Lower leg skin (tissue), 3 donors: ENCODE measurements around the gene CALY.

Experiments
- CTCF ChIP-seq, 3 donors: fragments of 450-650 bp; IDR thresholded peaks; one replicate each; pipeline ENCODE4 v1.5.1; 2016; ENCODE audit warnings: antibody characterized with exemption in 3 of 3, mild to moderate bottlenecking in 3 of 3, moderate library complexity in 2 of 3
- POLR2A ChIP-seq, 2 donors: fragments of 450-650 bp; IDR thresholded peaks; one replicate each; pipeline ENCODE4 v1.6.1; 2016 to 2017; ENCODE audit warnings: antibody characterized with exemption in 2 of 2, mild to moderate bottlenecking in 1 of 2, moderate library complexity in 1 of 2

GRCh38 chr10:133335246-133336117, 1.2 kb downstream of the CALY start:
- no peak for TF ChIP-seq POLR2A (IDR thresholded peaks at IDR 0.05)
- no peak for TF ChIP-seq CTCF (IDR thresholded peaks at IDR 0.05)
